HG03521 (cell line): ENCODE data around the gene TFF2.

Source experiments
- ATAC-seq: cut with Tn5 transposase; IDR thresholded peaks from one replicate; pipeline ENCODE4 v1.9.1; 2021; ENCODE audit warnings: mild to moderate bottlenecking, moderate library complexity; ENCODE audit not compliant: unreplicated experiment

Gene TFF2

GRCh38 chr21:42384156-42384945 is 33.6 kb upstream of the TFF2 start:
- ATAC-seq, result no peak

GRCh38 chr21:42383331-42383730 is 32.5 kb upstream of the TFF2 start:
- no peak for ATAC-seq

GRCh38 chr21:42382915-42383314 is 32.1 kb upstream of the TFF2 start:
- ATAC-seq, result no peak

GRCh38 chr21:42381347-42381984 is 30.7 kb upstream of the TFF2 start:
- ATAC-seq, result no peak

GRCh38 chr21:42379426-42380215 is 28.8 kb upstream of the TFF2 start:
- no peak for ATAC-seq

GRCh38 chr21:42378418-42378817 is 27.6 kb upstream of the TFF2 start:
- ATAC-seq, result no peak

- ATAC-seq, result no peak
Measured at GRCh38 chr21:42377951-42378340, 27.2 kb upstream of the TFF2 start.

GRCh38 chr21:42377211-42377950 is 26.6 kb upstream of the TFF2 start:
- ATAC-seq, result no peak

- ATAC-seq, result no peak
Measured at GRCh38 chr21:42376338-42376982, 25.7 kb upstream of the TFF2 start.

GRCh38 chr21:42375966-42376337 is 25.2 kb upstream of the TFF2 start:
- ATAC-seq, result no peak

GRCh38 chr21:42375506-42375905 is 24.7 kb upstream of the TFF2 start:
- ATAC-seq, result no peak

- ATAC-seq, result no peak
Measured at GRCh38 chr21:42374864-42375499, 24.2 kb upstream of the TFF2 start.

GRCh38 chr21:42374457-42374856 is 23.7 kb upstream of the TFF2 start:
- ATAC-seq, result no peak

- no peak for ATAC-seq
Measured at GRCh38 chr21:42373908-42374455, 23.2 kb upstream of the TFF2 start.

GRCh38 chr21:42373196-42373907 is 22.6 kb upstream of the TFF2 start:
- no peak for ATAC-seq

- no peak for ATAC-seq
Measured at GRCh38 chr21:42370894-42371654, 20.3 kb upstream of the TFF2 start.

- no peak for ATAC-seq
Measured at GRCh38 chr21:42369821-42370220, 19.0 kb upstream of the TFF2 start.

GRCh38 chr21:42367367-42368165 is 16.8 kb upstream of the TFF2 start:
- no peak for ATAC-seq
